MCF 10A (cell line): ENCODE measurements around the gene UBTD1. TPM values are rescaled to one million over a fixed set of nuclear protein-coding genes. Genes with fewer than 3 reads are reported as not detected.
A peak's percentile ranks its signal among the peaks of the same experiment; 100 is the strongest.
"Not testable (repeated sequence)": the region's sequence is repeated elsewhere in the genome, so short reads cannot be mapped to it uniquely, and the experiment has no call there.

Experiments used
- BruUV-seq: library from RNA; stranded (reverse); fragments of 400-500 nt; replicated peaks from 2 replicates; lab custom pipeline; 2021; lab: Mats Ljungman, UMichigan
- CTCF ChIA-PET: fragments of 300-600 bp; sonication (Branson Sonifier 250); formaldehyde crosslinking; extraction: SDS; loops from one replicate; lab custom pipeline; 2021; ENCODE audit warnings: antibody characterized with exemption, inconsistent platforms; lab: Yijun Ruan, JAX
- POLR2A ChIA-PET: fragments of 300-600, 350-650 bp; sonication (Branson Sonifier 250); formaldehyde crosslinking; extraction: SDS; loops from one replicate; lab custom pipeline; 2020; ENCODE audit warnings: antibody characterized with exemption, inconsistent platforms; lab: Yijun Ruan, JAX
- DNase-seq: peaks from one replicate; pipeline ENCODE4 v3.0.0-alpha.2; 2018; ENCODE audit not compliant: unreplicated experiment
- H3K27ac Mint-ChIP-seq: one replicate; pipeline ENCODE4 v1.8.0; 2022; ENCODE audit warnings: mild to moderate bottlenecking, low read depth, mixed read lengths; ENCODE audit not compliant: unreplicated experiment
- H3K27me3 Mint-ChIP-seq: one replicate; pipeline ENCODE4 v1.8.0; 2022; ENCODE audit warnings: mixed read lengths; ENCODE audit not compliant: insufficient read depth, unreplicated experiment
- H3K36me3 Mint-ChIP-seq: one replicate; pipeline ENCODE4 v1.8.0; 2022; ENCODE audit warnings: mild to moderate bottlenecking, moderate library complexity, mixed read lengths; ENCODE audit not compliant: insufficient read depth, unreplicated experiment
- H3K4me1 Mint-ChIP-seq: one replicate; pipeline ENCODE4 v1.8.0; 2022; ENCODE audit warnings: mixed read lengths; ENCODE audit not compliant: insufficient read depth, unreplicated experiment
- H3K4me3 Mint-ChIP-seq: one replicate; pipeline ENCODE4 v1.8.0; 2022; ENCODE audit warnings: mild to moderate bottlenecking, moderate library complexity, mixed read lengths; ENCODE audit not compliant: unreplicated experiment
- H3K9me3 Mint-ChIP-seq: one replicate; pipeline ENCODE4 v1.8.0; 2022; ENCODE audit warnings: mixed read lengths; ENCODE audit not compliant: unreplicated experiment
- CTCF ChIP-seq: fragments of 200-600 bp; IDR thresholded peaks from one replicate; pipeline ENCODE4 v1.8.0; 2022; ENCODE audit warnings: antibody characterized with exemption, mild to moderate bottlenecking; ENCODE audit not compliant: unreplicated experiment
- intact Hi-C: fragments of 100-400 bp; cut with micrococcal nuclease; formaldehyde crosslinking; loops from 2 replicates; pipeline ENCODE4 v1.14.1; 2022
- total RNA-seq: library from RNA; stranded (reverse); gene quantifications from 2 replicates; pipeline ENCODE4 v1.2.3, GENCODE V29; 2022

Gene UBTD1
- total RNA-seq, 1 experiment from 2014 or later: 7.2 TPM

GRCh38 chr10:97575127-97575668, 76.5 kb downstream of the UBTD1 start:
- H3K4me3 Mint-ChIP-seq: no peak overlapping the region
- no peaks in the 10 kb centered on the region for H3K9me3 Mint-ChIP-seq
- DNase-seq: no peak
- BruUV-seq: no TSS peak
- CTCF ChIA-PET: interaction anchor here (0.6 to 12.4 kb wide), 11 partner anchors 9 to 231 kb away, joined by 3 to 373 read pairs (median 3); partner anchors contain the start of genes C10orf62 and HOGA1
- H3K4me1 Mint-ChIP-seq: peaks cover 40% of the 10 kb centered on the region
- H3K36me3 Mint-ChIP-seq: peaks cover 7% of the 10 kb centered on the region
- POLR2A ChIA-PET: interaction anchor here (0.6 to 6.5 kb wide), 20 partner anchors 10 to 174 kb away, joined by 3 to 184 read pairs (median 5); partner anchors contain the start of genes HOGA1, PI4K2A, RRP12 and UBTD1
- no peak for TF ChIP-seq CTCF
- no peaks in the 10 kb centered on the region for H3K27me3 Mint-ChIP-seq
- H3K27ac Mint-ChIP-seq: peak overlapping the region; percentile 21
- intact Hi-C loops: no loop called here

- H3K4me1 Mint-ChIP-seq: peaks cover 35% of the 10 kb centered on the region
- POLR2A ChIA-PET: interaction anchor here (0.6 to 6.5 kb wide), 6 partner anchors 7 to 740 kb away, joined by 3 to 184 read pairs (median 4); partner anchors contain the start of gene HOGA1
- H3K9me3 Mint-ChIP-seq, DNase-seq, H3K27me3 Mint-ChIP-seq, H3K36me3 Mint-ChIP-seq, intact Hi-C loops, BruUV-seq, H3K4me3 Mint-ChIP-seq, H3K27ac Mint-ChIP-seq: not testable (repeated sequence)
- CTCF ChIA-PET: interaction anchor here (0.8 to 12.4 kb wide), 4 partner anchors 9 to 36 kb away, joined by 4 to 373 read pairs (median 5); no protein-coding TSS in a partner anchor
Observed at GRCh38 chr10:97576487-97576886, 77.8 kb downstream of the UBTD1 start.

- no peak for TF ChIP-seq CTCF
- peaks cover 7% of the 10 kb centered on the region for H3K36me3 Mint-ChIP-seq
- H3K9me3 Mint-ChIP-seq: no peaks in the 10 kb centered on the region
- intact Hi-C loops: no loop called here
- BruUV-seq: no TSS peak
- no peak for DNase-seq
- H3K4me3 Mint-ChIP-seq: no peak overlapping the region
- CTCF ChIA-PET: interaction anchor here (0.6 to 12.4 kb wide), 4 partner anchors 9 to 79 kb away, joined by 3 to 373 read pairs (median 4); partner anchors contain the start of gene UBTD1
- H3K27me3 Mint-ChIP-seq: no peaks in the 10 kb centered on the region
- POLR2A ChIA-PET: interaction anchor here (0.6 to 1.3 kb wide), 4 partner anchors 18 to 80 kb away, joined by 3 to 6 read pairs (median 5); no protein-coding TSS in a partner anchor
- no peak overlapping the region for H3K27ac Mint-ChIP-seq
- peaks cover 24% of the 10 kb centered on the region for H3K4me1 Mint-ChIP-seq
Observed at GRCh38 chr10:97577701-97578100, 79.0 kb downstream of the UBTD1 start.

- intact Hi-C loops: no loop called here
- ChIA-PET POLR2A (interaction anchor here (1.3 kb wide), 1 partner anchor 30 kb away, joined by 5 read pairs; no protein-coding TSS in a partner anchor), CTCF (interaction anchor here (1.0 to 12.4 kb wide), 2 partner anchors 10 to 34 kb away, joined by 4 to 373 read pairs; no protein-coding TSS in a partner anchor)
- Mint-ChIP-seq H3K27me3 (no peaks in the 10 kb centered on the region), H3K9me3 (no peaks in the 10 kb centered on the region), H3K36me3 (peaks cover 7% of the 10 kb centered on the region), H3K27ac (no peak overlapping the region), H3K4me1 (peaks cover 18% of the 10 kb centered on the region), H3K4me3 (no peak overlapping the region)
- no peak for DNase-seq
- no peak for TF ChIP-seq CTCF
- BruUV-seq: no TSS peak
Observed at GRCh38 chr10:97578171-97578844, 79.6 kb downstream of the UBTD1 start.
